EL (cell line): ENCODE measurements around the gene CCDC149.

Experiments
- DNase-seq: peaks from one replicate; pipeline ENCODE4 v3.0.0-alpha.2; 2016

CCDC149 gene

GRCh38 chr4:24877868-24878635 lies 34.8 kb downstream of the CCDC149 start:
- no peak for DNase-seq

- no peak for DNase-seq
These were observed 36.4 kb downstream of the CCDC149 start for GRCh38 chr4:24876431-24876830.

- DNase-seq: no peak
These were observed 40.1 kb downstream of the CCDC149 start for GRCh38 chr4:24872720-24873119.

- no peak for DNase-seq
These were observed 41.6 kb downstream of the CCDC149 start for GRCh38 chr4:24871210-24871609.

- no peak for DNase-seq
These were observed 45.0 kb downstream of the CCDC149 start for GRCh38 chr4:24867766-24868296.

- no peak for DNase-seq
These were observed 45.6 kb downstream of the CCDC149 start for GRCh38 chr4:24867251-24867650.

- no peak for DNase-seq
These were observed 47.4 kb downstream of the CCDC149 start for GRCh38 chr4:24865401-24865800.

- no peak for DNase-seq
These were observed 49.0 kb downstream of the CCDC149 start for GRCh38 chr4:24863799-24864198.

- no peak for DNase-seq
These were observed 50.6 kb downstream of the CCDC149 start for GRCh38 chr4:24862073-24862751.

- DNase-seq: no peak
These were observed 54.3 kb downstream of the CCDC149 start for GRCh38 chr4:24858550-24858949.

- peak; percentile 64 for DNase-seq
These were observed 54.8 kb downstream of the CCDC149 start for GRCh38 chr4:24858026-24858425.

- DNase-seq: peak; percentile 91
These were observed 56.3 kb downstream of the CCDC149 start for GRCh38 chr4:24856586-24856985.

GRCh38 chr4:24855741-24856140 lies 57.1 kb downstream of the CCDC149 start:
- peak; percentile 29 for DNase-seq

- DNase-seq: no peak
These were observed 59.7 kb downstream of the CCDC149 start for GRCh38 chr4:24853142-24853541.

GRCh38 chr4:24850674-24851073 lies 62.2 kb downstream of the CCDC149 start:
- peak; percentile 81 for DNase-seq

- DNase-seq: no peak
These were observed 63.1 kb downstream of the CCDC149 start for GRCh38 chr4:24849756-24850155.

- DNase-seq: no peak
These were observed 63.5 kb downstream of the CCDC149 start for GRCh38 chr4:24849351-24849750.

GRCh38 chr4:24846716-24847115 lies 66.1 kb downstream of the CCDC149 start:
- no peak for DNase-seq

GRCh38 chr4:24845902-24846301 lies 66.9 kb downstream of the CCDC149 start:
- no peak for DNase-seq

- DNase-seq: no peak
These were observed 67.7 kb downstream of the CCDC149 start for GRCh38 chr4:24845132-24845531.

GRCh38 chr4:24843096-24843495 lies 69.7 kb downstream of the CCDC149 start:
- DNase-seq: no peak

- no peak for DNase-seq
These were observed 70.5 kb downstream of the CCDC149 start for GRCh38 chr4:24842356-24842755.

- DNase-seq: no peak
These were observed 71.9 kb downstream of the CCDC149 start for GRCh38 chr4:24840826-24841543.

- no peak for DNase-seq
These were observed 72.5 kb downstream of the CCDC149 start for GRCh38 chr4:24840362-24840761.
